RWPE2 (cell line): ENCODE results near the gene PPP1R36.

ENCODE experiments used
- ATAC-seq: fragments of 200-7000 bp; cut with Tn5 transposase; 3 replicates; pipeline ENCODE4 v1.9.1; 2021; ENCODE audit warnings: low read depth
- DNase-seq: peaks from one replicate; pipeline ENCODE4 v3.0.0-alpha.2; 2020; ENCODE audit warnings: low spot score
- H3K27ac ChIP-seq: fragments of 450-650 bp; 2 replicates; pipeline ENCODE4 v1.5.1; 2017; ENCODE audit warnings: mild to moderate bottlenecking; ENCODE audit not compliant: poor library complexity, severe bottlenecking
- H3K27me3 ChIP-seq: fragments of 250-450 bp; sonication (Bioruptor Pico); 2 replicates; pipeline ENCODE4 v1.5.1; 2021; ENCODE audit warnings: mild to moderate bottlenecking, moderate library complexity; ENCODE audit not compliant: insufficient read depth, poor library complexity, severe bottlenecking
- H3K36me3 ChIP-seq: fragments of 250-450 bp; sonication (Bioruptor Pico); 2 replicates; pipeline ENCODE4 v1.5.1; 2020; ENCODE audit warnings: low read depth, mild to moderate bottlenecking, moderate library complexity
- H3K4me1 ChIP-seq: fragments of 250-450 bp; sonication (Bioruptor Pico); 2 replicates; pipeline ENCODE4 v1.5.1; 2021; ENCODE audit warnings: mild to moderate bottlenecking, moderate library complexity; ENCODE audit not compliant: insufficient read depth, poor library complexity, severe bottlenecking
- H3K4me3 ChIP-seq: fragments of 250-450 bp; sonication (Bioruptor Pico); 2 replicates; pipeline ENCODE4 v1.5.1; 2021; ENCODE audit warnings: mild to moderate bottlenecking, moderate library complexity; ENCODE audit not compliant: severe bottlenecking
- H3K9me3 ChIP-seq: fragments of 250-450 bp; sonication (Bioruptor Pico); 2 replicates; pipeline ENCODE4 v1.5.1; 2021; ENCODE audit warnings: mild to moderate bottlenecking, moderate library complexity; ENCODE audit not compliant: severe bottlenecking
- CTCF ChIP-seq: fragments of 450-650 bp; IDR thresholded peaks from one replicate; pipeline ENCODE4 v1.5.1; 2017; ENCODE audit warnings: mild to moderate bottlenecking, moderate library complexity; ENCODE audit not compliant: poor library complexity, severe bottlenecking

Gene PPP1R36

GRCh38 chr14:64518229-64518628 lies 31.5 kb upstream of the PPP1R36 start:
- Histone ChIP-seq H3K4me1 (peaks cover 14% of the 10 kb centered on the region), H3K27me3 (no peaks in the 10 kb centered on the region), H3K27ac (no peak overlapping the region), H3K36me3 (peaks cover 25% of the 10 kb centered on the region), H3K9me3 (no peaks in the 10 kb centered on the region), H3K4me3 (no peak overlapping the region)
- DNase-seq: no peak
- TF ChIP-seq CTCF: no peak
- ATAC-seq: no peak

GRCh38 chr14:64520699-64521098 lies 29.1 kb upstream of the PPP1R36 start:
- Histone ChIP-seq H3K27ac (no peak overlapping the region), H3K36me3 (peaks cover 42% of the 10 kb centered on the region), H3K4me3 (no peak overlapping the region), H3K9me3 (no peaks in the 10 kb centered on the region), H3K4me1 (peaks cover 14% of the 10 kb centered on the region), H3K27me3 (no peaks in the 10 kb centered on the region)
- ATAC-seq: 0 out of 3 replicates have a peak, but pooled peaks have one; percentile 40
- DNase-seq: no peak
- TF ChIP-seq CTCF: no peak

- Histone ChIP-seq H3K27ac (no peak overlapping the region), H3K9me3 (no peaks in the 10 kb centered on the region), H3K4me3 (no peak overlapping the region), H3K27me3 (no peaks in the 10 kb centered on the region), H3K36me3 (peaks cover 42% of the 10 kb centered on the region), H3K4me1 (peaks cover 4% of the 10 kb centered on the region)
- no peak for TF ChIP-seq CTCF
- ATAC-seq (no peak), DNase-seq (no peak)
Observed at GRCh38 chr14:64522591-64523355, 27.0 kb upstream of the PPP1R36 start.

GRCh38 chr14:64525354-64525753 lies 24.4 kb upstream of the PPP1R36 start:
- ATAC-seq (no peak), DNase-seq (no peak)
- Histone ChIP-seq H3K4me1 (peaks cover 3% of the 10 kb centered on the region), H3K27ac (no peak overlapping the region), H3K27me3 (no peaks in the 10 kb centered on the region), H3K36me3 (peaks cover 42% of the 10 kb centered on the region), H3K9me3 (no peaks in the 10 kb centered on the region), H3K4me3 (no peak overlapping the region)
- no peak for TF ChIP-seq CTCF

- Histone ChIP-seq H3K4me3 (no peak overlapping the region), H3K27ac (no peak overlapping the region), H3K36me3 (no peaks in the 10 kb centered on the region), H3K27me3 (no peaks in the 10 kb centered on the region), H3K9me3 (no peaks in the 10 kb centered on the region), H3K4me1 (peaks cover 4% of the 10 kb centered on the region)
- no peak for TF ChIP-seq CTCF
- no peak for ATAC-seq
- DNase-seq: no peak
Observed at GRCh38 chr14:64531567-64531966, 18.2 kb upstream of the PPP1R36 start.
